SW480 (cell line): Measurements from ENCODE around the gene FAM81B.
A peak's percentile ranks its signal among the peaks of the same experiment; 100 is the strongest.
"Not testable (repeated sequence)": the region's sequence is repeated elsewhere in the genome, so short reads cannot be mapped to it uniquely, and the experiment has no call there.

Source experiments
- DNase-seq: peaks from one replicate; pipeline ENCODE4 v3.0.0-alpha.2; 2016; ENCODE audit warnings: low spot score

FAM81B gene, protein sequence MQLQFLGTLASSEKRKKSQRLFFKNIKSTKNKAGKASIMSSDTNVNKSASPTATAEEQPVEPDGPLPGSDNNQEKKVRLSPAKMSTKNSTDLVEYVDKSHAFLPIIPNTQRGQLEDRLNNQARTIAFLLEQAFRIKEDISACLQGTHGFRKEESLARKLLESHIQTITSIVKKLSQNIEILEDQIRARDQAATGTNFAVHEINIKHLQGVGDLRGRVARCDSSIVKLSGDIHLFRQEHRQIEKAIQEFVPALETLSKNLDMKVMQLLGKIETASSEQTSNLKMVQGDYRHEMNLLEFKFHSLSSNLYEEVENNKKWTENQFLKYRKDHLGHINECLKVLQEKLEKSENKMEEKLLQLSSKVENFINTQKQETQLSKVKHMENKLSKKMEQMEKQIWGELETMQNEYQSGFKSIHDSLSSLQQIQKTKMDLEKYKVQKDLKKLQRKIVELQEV

DNA sequence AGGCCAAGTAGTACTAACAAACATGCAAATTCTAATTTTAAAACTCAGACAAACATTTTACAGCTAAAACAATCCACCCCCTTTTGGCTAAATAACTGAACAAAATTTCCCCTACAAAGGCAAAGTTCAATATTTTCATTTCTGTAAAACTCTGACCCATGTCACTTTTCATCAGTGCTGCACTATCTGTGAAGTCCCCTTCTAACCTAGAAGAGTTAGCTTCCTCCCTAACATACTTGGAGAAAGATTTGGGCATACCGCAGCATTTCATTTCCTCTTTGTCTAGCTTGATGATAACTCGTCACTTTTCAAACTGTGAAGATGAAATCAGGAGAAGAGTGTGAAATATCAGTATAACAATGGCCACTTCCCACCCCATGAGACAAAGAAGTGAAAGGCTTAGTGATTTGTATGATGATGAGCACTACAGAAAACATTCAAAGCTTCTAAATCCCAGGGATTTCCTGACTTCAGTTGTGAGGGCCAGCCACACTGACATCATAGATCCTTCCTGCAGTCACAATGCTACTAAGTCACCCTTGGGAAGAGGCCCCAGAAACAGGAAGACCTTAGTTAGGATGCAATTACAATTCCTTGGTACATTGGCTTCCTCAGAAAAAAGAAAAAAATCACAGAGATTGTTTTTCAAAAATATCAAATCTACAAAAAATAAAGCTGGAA lies at the start of gene FAM81B:
FAM81B (plus strand) TSS at position 555 of the 681 bp plus-strand sequence; CDS start at position 579, 24 bp downstream.
- no peak for DNase-seq

DNA sequence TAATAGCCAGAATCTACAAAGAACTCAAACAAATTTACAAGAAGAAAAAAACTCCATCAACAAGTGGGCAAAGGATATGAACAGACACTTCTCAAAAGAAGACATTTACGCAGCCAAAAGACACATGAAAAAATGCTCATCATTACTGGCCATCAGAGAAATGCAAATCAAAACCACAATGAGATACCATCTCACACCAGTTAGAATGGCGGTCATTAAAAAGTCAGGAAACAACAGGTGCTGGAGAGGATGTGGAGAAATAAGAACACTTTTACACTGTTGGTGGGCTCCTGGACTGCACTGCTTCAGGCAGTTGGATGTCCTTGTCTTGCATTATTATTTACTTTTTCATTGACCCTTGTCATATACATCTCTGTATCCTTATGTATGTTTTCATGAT lies 49.7 kb upstream of the FAM81B start:
- not testable (repeated sequence) for DNase-seq

DNA sequence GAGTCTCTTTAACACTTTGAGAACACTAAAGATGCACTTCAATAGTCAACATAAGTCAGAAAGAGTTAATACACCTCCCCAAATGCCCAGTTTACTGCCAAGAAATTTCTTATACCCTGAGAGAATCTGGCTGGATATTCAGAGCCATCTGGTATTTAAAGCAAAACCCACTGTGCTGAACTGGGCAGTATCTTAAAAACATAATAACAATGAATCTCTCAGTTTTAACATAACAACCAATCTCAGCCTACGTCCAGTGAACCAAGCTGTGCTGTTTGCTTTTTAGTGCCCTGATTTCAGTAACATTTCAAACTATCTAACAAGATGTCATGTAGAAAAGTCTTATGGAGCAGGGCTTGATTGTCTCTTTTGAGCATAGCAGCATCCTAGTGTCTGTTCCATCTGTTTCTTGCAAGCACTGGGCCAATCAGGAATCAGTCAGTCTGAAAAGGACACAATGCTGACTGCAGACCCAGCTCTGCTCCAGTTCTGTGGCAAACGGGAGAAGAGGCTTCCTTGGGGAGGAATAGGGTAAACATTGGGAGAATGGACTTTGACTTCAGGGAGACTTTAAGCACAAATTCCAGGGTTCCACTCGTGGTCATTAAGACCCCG lies 43.6 kb upstream of the FAM81B start:
- DNase-seq = no peak

DNA sequence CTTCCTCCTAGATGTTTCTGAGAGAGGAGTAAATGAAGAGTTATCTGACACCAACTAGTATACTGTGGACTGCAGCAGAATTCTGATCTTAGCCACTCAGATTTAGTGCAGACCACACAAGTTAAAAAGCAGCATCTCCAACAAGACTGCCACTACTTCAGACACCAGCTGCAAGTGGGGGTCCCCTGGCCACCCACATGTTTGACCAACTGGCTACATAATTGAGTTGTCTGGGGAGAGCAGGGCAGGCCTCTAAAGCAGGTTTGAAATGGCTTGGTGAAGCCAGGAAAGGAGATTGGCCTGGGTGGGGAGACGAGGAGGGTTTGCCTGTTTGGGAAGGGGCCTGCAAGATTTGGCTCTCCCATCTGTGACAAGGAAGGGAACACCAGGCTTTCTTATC lies 40.5 kb upstream of the FAM81B start:
- no peak for DNase-seq

DNA sequence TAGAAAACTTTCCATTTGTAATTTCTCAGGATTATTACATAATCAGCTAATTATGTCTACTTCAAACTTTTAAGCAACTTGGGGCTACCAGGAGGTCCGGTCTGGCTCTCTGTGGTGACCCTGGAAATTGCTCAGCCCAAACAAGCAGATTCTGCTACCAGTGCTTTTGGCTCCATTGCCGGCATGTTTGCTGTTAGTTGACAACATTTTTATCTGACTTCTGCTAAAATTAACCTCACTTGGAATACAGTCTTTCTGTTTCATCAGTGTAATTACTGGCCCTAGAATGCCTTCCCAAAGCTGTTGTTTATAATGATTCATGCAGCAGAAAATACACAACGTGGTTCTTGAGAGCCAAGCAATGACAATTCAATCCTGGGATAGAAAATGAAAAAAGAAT lies 38.5 kb upstream of the FAM81B start:
- no peak for DNase-seq

DNA sequence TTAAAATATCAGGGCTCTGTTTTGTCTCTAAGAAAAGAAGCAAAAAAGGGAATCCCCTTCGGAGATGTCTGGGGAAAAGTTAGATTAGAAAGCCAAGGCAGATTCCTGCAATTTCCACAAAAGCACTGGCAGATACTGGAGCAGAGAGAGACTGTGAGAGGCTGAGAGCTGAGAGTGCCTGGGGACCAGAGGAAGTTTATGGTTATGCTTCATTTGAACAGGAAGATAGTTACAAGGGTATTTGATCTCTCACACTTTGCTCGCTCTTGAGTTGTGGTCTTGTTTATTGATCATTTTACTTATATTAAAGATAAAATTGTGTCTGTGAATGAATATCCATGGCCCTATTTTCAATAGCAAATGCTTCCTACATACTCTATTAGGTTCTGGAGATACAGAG lies 32.8 kb upstream of the FAM81B start:
- no peak for DNase-seq

DNA sequence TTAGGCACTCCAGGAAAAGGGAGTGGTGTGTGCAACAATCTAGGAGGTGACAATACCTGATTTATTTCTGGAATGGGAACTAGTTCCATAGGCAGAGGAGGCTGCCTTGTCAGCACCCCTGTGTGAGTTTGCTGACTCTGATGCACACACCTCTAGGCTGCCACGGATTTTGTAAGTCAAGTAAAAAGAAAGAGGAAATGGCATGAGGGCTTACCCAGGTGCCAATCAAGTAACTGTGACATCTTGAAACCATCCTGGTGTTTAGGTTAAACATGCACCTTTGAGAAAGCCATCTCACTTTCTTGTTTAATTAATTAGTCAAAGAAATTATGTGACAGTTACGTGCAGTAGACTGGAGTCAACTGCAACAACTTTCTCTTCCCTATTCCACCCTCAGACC lies 32.3 kb upstream of the FAM81B start:
- DNase-seq = no peak

DNA sequence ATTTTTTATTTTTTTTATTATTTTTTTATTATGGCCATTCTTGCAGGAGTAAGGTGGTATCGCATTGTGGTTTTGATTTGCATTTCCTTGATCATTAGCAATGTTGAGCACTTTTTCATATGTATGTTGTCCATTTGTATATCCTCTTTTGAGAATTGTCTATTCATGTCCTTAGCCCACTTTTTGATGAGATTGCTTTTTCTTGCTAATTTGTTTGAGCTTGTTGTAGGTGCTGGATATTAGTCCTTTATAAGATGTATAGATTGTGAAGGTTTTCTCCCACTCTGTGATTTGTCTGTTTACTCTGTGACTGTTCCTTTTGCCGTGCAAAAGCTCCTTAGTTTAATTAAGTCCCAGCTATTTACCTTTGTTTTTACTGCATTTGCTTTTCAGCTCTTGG lies 30.5 kb upstream of the FAM81B start:
- DNase-seq = not testable (repeated sequence)

DNA sequence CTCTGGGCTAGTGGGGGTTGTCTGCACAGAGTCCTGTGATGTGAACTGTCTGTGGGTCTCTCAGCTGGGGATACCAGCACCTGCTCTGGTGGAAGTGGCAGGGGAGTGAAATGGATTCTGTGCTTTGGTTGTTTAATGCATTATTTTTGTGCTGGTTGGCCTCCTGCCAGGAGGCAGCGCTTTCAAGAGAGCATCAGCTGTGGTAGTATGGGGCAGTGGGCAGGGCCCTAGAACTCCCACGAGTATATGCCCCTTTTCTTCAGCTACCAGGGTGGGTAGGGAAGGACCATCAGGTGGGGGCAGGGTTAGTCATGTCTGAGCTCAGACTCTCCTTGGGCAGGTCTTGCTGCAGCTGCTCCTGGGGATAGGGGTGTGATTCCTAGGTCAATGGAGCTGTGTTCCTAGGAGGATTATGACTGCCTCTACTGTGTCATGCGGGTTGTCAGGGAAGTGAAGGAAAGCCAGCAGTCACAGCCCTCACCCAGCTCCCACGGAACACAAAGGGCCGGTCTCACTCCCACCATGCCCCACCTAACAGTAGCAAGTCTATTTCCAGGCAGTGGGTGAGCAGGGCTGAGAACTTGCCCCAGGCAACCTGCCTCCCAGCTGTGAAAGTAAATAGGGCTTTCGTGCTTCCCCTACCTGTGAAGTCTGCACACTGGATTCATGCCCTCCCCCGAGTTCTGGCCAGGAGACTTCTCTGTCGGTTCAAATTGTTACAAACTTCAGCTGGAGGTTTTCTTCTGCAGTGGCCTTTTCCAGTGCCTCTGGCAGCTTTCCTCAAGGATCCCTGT lies 25.7 kb upstream of the FAM81B start:
- DNase-seq = no peak

DNA sequence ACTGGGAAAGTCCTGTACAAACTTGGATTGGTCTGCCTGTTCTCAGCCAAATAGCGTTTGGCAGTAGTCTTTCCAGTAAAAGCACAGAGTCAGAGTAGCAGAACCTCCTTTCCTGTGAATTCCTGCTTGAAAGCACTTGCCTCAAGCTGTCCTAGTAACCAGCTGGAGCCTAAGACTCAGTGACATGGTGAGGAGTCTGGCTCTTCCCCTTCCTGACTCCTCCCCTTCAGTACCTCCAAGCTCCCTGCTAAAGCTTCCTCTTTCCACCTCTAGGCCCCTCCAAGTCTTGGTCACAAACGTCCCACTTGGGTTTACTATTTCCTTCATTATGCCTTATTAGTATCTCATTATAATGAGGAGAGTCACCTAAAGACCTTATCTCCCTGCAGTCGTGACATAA lies 21.4 kb upstream of the FAM81B start:
- DNase-seq = no peak

DNA sequence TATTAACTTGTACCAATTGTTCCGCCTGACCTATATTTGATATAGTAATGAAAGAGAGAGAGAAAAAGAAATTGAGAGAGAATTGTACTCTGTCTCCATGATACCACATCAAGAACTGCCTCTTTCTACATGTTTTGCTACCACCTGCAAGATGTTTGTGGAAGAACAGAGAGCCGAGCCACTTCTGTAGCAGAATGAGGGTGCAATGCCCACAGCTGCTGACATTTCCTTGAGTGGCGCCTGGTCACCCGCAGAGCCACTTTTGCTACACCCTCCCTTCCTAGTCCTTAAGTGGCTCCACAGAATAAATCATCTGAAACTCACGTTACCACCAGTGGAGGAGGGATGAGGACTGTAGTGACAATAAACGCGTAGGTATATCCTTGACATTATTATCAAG lies 17.1 kb upstream of the FAM81B start:
- DNase-seq = no peak

DNA sequence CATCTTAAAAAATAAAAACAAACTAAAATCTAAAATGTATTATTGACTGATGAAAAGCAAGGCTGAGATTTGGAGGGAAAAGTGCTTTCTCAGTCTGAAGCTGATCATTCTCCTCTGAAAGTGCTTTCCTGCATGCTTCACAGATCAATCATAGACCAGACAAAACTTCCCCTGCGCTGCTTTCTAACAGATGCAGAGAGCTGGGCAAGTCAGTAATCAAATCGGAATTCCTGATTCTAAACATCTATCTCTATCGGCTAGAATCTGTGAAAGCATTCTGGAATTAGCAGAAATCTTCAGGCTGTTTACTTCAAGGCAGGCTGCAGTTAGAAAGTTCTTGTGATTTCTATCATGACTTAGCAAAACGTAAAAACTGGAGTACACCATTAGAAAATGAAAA lies 15.6 kb upstream of the FAM81B start:
- no peak for DNase-seq

DNA sequence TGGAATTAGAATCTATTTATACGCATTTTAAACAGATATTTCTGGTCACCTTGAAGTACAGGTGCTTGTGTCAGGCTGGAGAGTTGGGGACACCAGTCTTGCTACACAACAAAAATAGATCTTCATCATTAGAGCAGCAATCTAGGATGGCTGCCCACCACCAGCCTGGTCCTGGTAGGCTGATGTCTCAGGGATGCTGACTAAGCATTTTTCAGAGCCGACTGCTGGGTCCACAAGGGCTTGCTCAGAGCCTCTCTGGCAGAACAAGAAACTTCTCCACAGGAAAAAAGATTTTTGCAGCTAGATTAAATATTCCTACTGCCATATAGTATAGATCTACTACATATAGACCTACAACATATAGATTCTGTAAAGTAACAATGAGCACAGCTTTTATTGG lies 12.0 kb upstream of the FAM81B start:
- DNase-seq = no peak

DNA sequence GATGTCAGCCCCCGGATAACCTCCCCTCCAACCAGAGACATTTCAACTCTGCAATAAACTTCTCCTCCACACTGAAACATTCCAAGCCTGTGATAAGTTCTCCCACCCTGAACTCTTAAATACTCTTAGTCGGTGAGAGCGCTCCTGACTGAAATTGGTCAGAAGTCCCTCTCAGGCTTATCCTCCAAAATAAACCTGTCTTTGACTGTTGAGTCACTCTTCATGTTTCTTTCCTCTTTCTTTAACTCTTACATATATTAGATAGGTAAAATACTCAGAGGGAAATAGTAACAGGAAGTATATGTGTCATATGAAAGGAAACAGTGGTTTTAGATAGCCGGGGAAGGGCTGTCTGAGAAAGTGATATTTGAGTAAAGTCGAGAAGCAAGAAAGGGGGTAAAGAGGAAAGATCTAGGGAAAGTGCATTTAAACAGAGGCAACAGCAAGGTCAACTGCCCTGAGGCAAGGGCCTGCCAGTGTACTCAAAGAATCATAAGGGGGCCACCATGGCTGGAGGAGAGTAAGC lies 11.0 kb upstream of the FAM81B start:
- DNase-seq = no peak

DNA sequence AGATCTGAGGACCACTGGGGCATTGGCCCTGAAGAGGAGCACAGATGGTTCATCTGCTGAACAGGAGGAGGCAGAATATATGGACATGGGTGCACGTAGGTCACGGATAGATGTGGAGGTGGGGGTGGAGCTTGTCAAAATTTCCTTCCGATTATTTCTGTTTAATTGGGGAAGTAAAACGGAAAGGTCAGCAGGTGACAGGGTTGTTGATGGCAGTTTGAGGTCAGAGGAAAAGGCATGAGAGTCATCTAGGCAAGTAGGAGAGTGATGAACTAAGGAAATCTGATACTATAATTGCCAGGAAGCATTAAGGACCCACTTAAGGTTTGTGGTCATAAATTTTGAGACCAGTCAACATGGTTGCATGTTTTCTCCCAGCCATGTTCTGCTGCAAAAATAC lies 8.4 kb upstream of the FAM81B start:
- peak; percentile 39 for DNase-seq

DNA sequence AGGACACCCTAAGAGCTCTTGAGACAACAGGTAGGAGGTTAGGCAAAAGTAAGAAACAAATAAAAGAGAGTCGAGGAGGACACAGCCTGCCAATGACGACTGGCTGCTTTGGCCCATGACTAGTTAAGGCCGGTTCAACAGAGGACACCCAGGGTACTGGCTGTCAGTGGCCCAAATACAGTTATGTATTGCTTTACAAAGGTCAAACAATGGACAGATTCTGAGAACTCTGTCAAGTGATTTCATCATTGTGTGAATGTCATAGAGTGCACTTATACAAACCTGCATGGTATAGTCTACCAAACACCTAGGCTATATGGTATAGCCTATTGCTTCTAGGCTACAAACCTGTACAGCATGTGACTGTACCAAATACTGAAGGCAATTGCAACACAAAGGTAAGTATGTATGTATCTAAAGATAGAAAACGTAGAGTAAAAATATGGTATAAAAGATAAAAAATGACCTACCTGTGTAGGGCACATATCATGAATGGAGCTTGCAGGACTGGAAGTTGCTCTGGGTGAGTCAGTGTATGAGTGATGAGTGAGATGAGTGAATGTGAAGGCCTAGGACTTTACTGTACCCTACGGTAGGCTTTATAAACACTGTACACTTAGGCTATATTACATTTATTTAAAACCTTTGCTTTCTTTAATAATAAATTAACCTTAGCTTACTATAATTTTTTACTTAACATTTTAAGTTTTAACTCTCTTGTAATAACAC lies 6.5 kb upstream of the FAM81B start:
- DNase-seq = no peak

DNA sequence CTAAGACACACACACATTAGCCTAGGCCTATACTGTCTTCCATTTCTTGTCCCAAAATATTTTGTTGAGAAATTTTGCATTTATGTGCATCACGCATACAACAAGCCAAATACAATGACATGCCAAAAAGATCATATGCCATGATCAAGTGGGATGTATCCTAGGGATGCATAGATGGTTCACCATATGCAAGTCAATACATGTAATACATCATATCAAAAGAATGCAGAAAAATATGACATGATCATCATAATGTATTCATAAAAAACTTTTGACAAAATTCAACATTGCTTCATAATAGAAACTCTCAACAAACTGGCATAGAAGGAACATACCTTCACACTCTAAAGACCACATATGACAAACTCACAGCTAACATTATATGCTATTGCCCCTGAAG lies 5.8 kb upstream of the FAM81B start:
- DNase-seq = no peak

DNA sequence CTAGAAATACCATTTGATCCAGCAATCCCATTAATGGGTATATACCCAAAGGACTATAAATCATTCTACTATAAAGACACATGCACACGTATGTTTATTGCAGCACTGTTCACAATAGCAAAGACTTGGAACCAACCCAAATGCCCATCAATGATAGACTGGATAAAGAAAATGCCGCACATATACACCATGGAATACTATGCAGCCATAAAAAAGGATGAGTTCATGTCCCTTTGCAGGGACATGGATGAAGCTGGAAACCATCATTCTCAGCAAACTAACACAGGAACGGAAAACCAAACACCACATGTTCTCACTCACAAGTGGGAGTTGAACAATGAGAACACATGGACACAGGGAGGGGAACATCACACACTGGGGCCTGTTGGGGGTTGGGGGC lies 799 bp downstream of the FAM81B start:
- DNase-seq = not testable (repeated sequence)

DNA sequence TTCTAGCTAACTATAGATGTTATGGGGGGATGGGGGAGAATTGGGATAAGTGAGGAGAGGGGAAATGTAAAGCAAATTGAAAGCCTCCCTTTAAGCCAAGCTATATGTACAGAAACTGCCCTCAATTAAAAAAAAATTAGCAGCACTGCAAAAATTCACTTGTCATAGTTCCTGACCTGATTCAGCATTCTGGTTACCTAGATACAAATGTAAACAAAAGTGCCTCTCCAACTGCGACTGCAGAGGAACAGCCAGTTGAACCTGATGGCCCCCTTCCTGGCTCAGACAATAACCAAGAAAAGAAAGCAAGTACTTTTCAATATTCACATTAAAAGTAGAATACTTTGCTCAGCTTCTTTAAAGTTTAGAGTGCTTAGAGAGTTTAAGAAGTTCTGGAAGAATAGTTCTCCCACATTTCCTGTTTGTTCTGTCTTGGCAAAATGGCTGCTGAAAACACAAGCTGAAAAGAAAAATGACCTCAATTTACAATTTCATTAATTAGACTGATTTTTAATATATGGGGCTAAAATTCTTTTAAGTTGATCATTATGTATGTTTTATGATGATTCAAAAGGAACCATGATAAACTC lies 1.5 kb downstream of the FAM81B start:
- DNase-seq = peak; percentile 41

DNA sequence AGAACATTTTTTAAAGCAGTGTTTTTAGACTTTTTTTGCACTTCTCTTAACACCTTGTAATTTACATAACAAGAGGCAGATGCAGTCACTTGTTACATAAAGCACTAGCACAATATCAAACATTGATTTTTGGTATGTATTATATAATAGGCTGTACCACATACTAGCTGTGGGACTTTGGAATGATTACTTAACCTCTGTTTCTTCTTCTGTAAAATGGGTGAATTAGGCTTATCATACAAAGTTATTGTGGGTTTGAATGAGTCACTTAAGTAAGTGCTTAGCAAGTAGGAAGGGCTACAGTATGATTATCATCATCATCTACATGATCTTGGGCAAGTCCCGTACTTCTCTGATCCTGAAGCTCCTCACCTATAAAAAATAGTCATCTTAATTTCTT lies 2.1 kb downstream of the FAM81B start:
- no peak for DNase-seq

DNA sequence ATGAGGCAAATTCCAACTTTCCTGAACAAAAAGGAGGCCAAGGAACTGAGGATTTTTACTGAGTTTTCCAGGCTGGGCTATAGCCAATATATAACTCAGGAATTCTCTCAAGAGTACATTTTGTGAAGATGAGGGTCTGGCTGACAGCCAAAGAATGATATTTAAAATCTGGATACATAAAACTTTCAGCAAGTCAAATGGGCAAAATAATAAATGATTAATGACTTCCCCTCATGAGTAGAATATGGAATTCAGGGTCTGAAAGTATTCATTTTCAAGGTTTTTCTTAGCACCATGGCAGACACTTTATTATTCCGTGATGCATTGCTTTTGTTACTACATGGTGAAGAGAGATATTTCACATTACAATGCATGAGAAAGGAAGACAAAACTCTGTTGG lies 7.8 kb downstream of the FAM81B start:
- no peak for DNase-seq
